ENCODE measurements around the gene CERCAM. TPM values are rescaled to one million over a fixed set of nuclear protein-coding genes. Genes with fewer than 3 reads are reported as not detected.
A peak's percentile ranks its signal among the peaks of the same experiment; 100 is the strongest.

CERCAM gene
- total and polyA plus RNA-seq, 2 of the 13 experiments (the other 11 are each of a cell fraction or from before 2014, with no cell fraction given) = 9.0 to 17.1 TPM

GRCh38 chr9:128456613-128457061 is 36.0 kb downstream of the CERCAM start (continued):
- TF ChIP-seq TFDP1 (CRISPR knock-in tag; IDR thresholded peaks at IDR 0.05; ENCODE audit: borderline replicate concordance) = peak; percentile 42; the same call in 1 of the 2 replicates
- no peak for TF ChIP-seq RFXANK (CRISPR knock-in tag; IDR thresholded peaks at IDR 0.05)
- no peak for TF ChIP-seq HHEX (CRISPR knock-in tag; IDR thresholded peaks at IDR 0.05)
- no peak for TF ChIP-seq ZBED4 (CRISPR knock-in tag; IDR thresholded peaks at IDR 0.05; ENCODE audit: borderline replicate concordance)
- no peak for TF ChIP-seq GTF3A (CRISPR knock-in tag; conservative IDR thresholded peaks at IDR 0.05)
- 0 out of 2 replicates have a peak, but pooled peaks have one; percentile 2 for TF ChIP-seq CTCF (CRISPR knock-in tag; IDR thresholded peaks at IDR 0.05)
- TF ChIP-seq, protein P1, sequence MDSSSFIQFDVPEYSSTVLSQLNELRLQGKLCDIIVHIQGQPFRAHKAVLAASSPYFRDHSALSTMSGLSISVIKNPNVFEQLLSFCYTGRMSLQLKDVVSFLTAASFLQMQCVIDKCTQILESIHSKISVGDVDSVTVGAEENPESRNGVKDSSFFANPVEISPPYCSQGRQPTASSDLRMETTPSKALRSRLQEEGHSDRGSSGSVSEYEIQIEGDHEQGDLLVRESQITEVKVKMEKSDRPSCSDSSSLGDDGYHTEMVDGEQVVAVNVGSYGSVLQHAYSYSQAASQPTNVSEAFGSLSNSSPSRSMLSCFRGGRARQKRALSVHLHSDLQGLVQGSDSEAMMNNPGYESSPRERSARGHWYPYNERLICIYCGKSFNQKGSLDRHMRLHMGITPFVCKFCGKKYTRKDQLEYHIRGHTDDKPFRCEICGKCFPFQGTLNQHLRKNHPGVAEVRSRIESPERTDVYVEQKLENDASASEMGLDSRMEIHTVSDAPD (CRISPR knock-in tag; IDR thresholded peaks at IDR 0.05) = no peak
- no peak for TF ChIP-seq AHR (CRISPR knock-in tag; IDR thresholded peaks at IDR 0.05)
- TF ChIP-seq PAF1 (CRISPR knock-in tag; IDR thresholded peaks at IDR 0.05) = no peak
- TF ChIP-seq TARDBP (CRISPR knock-in tag; IDR thresholded peaks at IDR 0.05) = no peak
- no peak for TF ChIP-seq NFRKB (IDR thresholded peaks at IDR 0.05)
- no peak for TF ChIP-seq PAWR (CRISPR knock-in tag; IDR thresholded peaks at IDR 0.05; ENCODE audit: borderline replicate concordance)
- TF ChIP-seq TSC22D2 (CRISPR knock-in tag; IDR thresholded peaks at IDR 0.05; ENCODE audit: borderline replicate concordance) = no peak
- no peak for TF ChIP-seq ZNF768 (CRISPR knock-in tag; IDR thresholded peaks at IDR 0.05)
- TF ChIP-seq BATF2 (CRISPR knock-in tag; IDR thresholded peaks at IDR 0.05) = 0 out of 2 replicates have a peak, but pooled peaks have one; percentile 35
- TF ChIP-seq DNMT1 (CRISPR knock-in tag; IDR thresholded peaks at IDR 0.05) = no peak
- no peak for TF ChIP-seq ZNF589 (CRISPR knock-in tag; conservative IDR thresholded peaks at IDR 0.05)
- no peak for TF ChIP-seq GATAD1 (CRISPR knock-in tag; IDR thresholded peaks at IDR 0.05)

Data from HepG2 (cell line).